Right ventricle myocardium superior (tissue), 1 donor: ENCODE results near the gene RSRC1. TPM values are rescaled to one million over a fixed set of nuclear protein-coding genes. Genes with fewer than 3 reads are reported as not detected.
"Not testable (repeated sequence)": the region's sequence is repeated elsewhere in the genome, so short reads cannot be mapped to it uniquely, and the experiment has no call there.

ENCODE experiments used
- ATAC-seq: fragments of 200-7000 bp; cut with Tn5 transposase; one replicate; pipeline ENCODE4 v1.9.1; 2020; ENCODE audit warnings: mild to moderate bottlenecking; ENCODE audit not compliant: poor library complexity
- DNase-seq: peaks from one replicate; pipeline ENCODE4 v3.0.0-alpha.2; 2020
- intact Hi-C: fragments of 100-400 bp; cut with DNase I; formaldehyde crosslinking; loops from one replicate; pipeline ENCODE4 v1.11.2; 2022
- total RNA-seq: library from RNA; stranded (reverse); fragmentation: NEBNext Ultra II Directional; extraction: Animal tissue kit (Norgen Biotek cat#: 25700); gene quantifications from one replicate; pipeline ENCODE4 v1.2.1, GENCODE V29; 2021
- donor health status: DM: no; HTN: yes; CAD: no; lungs with severe emphysema.

RSRC1 gene
- total RNA-seq, 1 donor from 2014 or later = 19.5 TPM

DNA sequence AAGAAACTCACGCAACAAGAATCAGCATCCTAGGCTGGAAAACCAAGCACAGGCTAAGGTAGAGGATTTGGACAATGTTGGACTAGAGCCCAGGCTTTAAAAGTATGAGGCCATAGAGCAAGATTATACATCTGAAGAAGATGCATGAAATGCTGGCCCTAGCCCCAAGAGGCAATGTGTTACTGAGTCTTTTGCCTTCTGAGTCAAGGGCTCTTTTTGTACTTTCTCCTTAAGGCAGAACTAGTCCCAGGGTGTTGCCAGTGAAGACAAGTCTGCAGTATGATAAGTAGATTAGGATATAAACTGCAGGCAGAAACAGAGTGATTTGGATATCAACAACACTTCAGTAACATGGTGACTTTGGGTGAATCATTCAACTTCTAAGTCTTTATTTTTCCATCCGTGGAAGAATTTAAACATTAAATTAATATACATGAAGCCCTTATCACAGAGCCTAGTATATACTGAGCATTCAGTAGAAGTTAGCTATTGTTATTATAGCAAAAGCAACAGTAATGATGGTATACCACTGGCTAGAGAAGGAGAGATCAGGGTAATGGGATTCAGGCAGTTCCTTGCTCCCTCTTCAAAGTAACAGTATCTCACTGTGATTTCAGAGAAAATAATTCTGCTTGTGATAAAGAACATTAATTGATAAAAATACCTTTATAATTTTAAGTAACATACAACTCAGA, 361.2 kb downstream of the RSRC1 start:
- ATAC-seq = no peak
- no peak for DNase-seq
- intact Hi-C loops = no loop called here

DNA sequence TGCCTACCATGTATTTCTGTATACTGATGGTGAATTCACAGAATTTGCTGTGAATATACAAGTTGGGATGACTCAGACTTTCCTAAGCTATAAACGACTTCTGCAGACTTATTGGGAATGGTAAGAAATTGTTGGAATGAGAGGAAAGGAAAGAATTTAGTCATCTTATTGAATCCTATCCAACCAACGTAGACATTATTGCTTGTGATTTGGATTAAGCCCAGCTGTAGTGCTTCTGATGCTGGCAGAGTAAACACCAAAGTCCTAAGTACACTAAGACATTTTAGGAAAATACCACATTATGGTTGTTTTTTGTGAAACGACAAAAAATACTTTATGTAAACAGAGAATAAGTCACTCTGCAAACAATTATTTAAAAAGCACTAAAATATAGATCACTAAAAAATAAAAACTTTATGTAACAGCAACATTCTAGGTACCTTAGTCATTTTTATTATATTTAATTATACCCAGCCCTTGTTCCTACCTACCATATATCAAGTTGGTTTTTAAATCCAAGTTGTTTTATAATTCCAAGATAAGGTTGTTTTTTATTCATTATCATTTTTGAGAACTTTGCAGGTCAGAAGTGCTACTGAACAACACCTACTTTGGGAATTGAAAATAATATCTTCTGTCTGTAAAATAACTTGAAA, 361.9 kb downstream of the RSRC1 start:
- ATAC-seq (no peak), DNase-seq (no peak)
- intact Hi-C loops = no loop called here

DNA sequence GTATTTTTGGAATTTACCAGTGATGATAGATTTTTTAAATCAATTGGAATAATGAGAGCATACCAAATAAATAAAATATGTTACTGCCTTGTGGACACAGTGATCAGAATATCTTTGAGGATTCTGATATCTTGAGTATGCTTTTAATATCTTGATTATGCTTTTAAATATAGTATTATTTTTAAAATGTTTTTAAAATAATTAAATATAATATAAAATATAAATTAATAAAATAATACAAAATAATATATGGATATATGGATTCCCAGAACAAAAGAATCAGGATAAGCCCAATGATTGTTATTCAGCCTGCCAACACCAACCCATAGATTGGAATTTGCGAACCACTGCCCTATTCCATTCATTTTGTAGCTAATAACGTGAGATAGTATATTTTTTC, 369.2 kb downstream of the RSRC1 start:
- ATAC-seq (no peak), DNase-seq (no peak)
- intact Hi-C loops = no loop called here

DNA sequence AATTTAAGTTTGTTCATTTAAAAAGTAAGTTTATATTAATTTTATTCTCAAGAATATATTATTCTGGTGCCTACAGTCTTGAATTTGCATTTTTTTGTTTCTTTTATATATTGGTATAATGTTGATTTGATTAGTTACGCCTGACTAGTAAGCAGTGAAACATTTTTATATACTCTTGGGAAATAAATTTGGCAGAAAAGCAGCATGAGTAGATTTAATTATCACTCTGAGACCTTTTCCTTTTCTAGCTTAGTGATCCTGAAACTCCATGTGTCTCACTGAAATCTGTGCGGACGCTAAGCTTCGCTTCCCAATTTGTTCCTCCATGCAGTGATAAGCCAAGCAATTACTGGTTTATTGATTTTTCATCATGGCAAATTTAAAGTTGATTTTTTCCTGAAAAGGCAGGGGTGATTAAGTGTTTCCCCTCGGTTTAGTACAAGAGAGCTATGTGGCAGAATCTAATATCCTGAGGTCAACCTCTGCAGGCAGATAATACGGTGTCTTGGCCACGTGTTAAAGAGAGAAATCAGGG, 373.9 kb downstream of the RSRC1 start:
- no peak for DNase-seq
- ATAC-seq = no peak
- intact Hi-C loops = no loop called here

DNA sequence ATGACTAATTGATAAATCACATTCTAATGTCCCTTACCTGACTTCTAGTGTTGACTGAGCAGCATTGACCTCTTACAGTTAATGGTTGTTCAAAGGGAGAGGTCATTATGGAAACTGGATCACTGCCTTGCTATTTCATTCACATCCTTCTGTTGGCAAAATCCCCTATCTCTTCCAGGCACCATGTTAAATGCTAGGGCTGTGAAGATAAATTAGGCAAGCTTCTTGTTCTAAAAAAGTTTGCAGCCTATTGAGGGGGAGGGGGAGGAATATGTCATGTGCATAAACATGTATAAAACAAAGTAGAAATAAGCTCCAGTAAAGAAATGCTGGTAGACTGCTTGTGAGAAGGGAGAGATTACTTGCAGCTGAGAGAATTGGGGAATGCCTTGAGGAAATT, 376.3 kb downstream of the RSRC1 start:
- DNase-seq (no peak), ATAC-seq (peak; percentile 58)
- intact Hi-C loops = no loop called here

DNA sequence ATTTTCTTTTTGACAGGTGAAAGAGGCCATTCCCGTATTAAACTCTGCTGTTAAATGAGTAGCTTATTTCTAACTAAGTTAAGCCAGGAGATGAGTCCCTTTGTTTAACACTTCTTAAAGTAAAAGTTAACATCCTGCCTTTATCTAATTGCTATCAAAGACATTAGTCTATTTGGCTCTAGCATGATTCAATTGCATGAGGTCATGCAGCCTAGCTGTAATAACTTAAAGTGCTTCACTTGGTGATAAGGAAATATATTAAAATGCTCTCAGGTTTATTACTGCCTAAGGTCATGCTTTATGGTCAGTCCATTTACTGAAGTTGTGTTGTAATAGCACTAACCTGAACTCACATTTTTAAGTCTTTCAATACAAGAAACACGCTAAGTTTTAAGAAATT, 378.8 kb downstream of the RSRC1 start:
- intact Hi-C loops = no loop called here
- DNase-seq = no peak
- ATAC-seq = no peak

DNA sequence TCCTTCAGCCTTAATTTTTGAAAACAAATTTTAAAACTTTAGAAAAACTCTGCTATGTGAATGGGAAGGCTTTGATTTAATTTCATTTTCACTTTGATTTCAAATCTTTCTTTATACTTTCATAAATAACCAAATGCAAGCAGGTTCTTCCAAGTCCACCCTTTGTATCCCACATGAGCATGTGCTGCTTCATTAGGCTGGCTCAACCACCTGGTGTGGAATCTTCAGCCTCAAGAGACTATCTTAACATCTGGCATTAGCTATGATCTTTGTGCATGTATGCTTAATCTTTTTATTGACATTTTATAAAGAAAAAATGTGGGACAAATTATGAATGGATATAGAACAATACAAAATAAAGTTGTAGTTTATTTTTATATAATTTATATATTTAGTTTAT, 379.3 kb downstream of the RSRC1 start:
- no peak for ATAC-seq
- intact Hi-C loops = no loop called here

DNA sequence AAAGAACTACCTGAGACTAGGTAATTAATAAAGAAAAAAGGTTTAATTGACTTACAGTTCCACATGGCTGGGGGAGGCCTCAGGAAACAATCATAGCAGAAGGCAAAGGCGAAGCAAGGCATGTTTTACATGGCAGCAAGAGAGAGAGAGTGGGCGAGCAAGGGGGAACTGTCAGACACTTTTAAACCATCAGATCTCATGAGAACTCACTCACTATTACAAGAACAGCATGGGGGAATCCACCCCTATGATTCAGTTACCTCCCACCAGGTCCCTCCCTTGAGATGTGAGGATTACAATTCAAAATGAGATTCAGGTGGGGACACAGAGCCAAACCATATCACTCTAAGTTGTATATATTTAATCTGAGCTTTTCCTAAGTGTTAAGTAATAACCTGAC, 382.1 kb downstream of the RSRC1 start:
- intact Hi-C loops = no loop called here
- DNase-seq (no peak), ATAC-seq (no peak)

More for the DNA sequence above, 379.3 kb downstream of the RSRC1 start:
- no peak for DNase-seq

DNA sequence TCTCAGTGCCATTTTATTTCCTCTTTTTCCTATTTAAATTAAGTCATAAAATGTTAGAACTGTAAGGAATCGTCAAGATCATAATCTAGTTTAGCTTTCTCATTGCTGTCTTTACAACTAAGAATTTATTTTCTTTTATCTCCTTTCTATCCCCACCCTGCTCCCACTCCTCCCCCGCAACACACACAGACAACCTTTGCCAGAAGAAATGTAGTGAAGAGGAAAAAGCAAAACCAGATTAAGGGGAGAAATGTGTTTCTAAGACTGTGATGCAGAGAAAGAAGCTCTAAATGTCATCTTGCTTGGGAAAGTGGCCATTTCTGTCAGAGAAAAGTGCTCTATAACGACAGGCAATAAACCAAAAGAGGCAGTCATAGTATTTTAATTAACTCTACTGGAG, 382.8 kb downstream of the RSRC1 start:
- ATAC-seq = no peak
- no peak for DNase-seq
- intact Hi-C loops = no loop called here

DNA sequence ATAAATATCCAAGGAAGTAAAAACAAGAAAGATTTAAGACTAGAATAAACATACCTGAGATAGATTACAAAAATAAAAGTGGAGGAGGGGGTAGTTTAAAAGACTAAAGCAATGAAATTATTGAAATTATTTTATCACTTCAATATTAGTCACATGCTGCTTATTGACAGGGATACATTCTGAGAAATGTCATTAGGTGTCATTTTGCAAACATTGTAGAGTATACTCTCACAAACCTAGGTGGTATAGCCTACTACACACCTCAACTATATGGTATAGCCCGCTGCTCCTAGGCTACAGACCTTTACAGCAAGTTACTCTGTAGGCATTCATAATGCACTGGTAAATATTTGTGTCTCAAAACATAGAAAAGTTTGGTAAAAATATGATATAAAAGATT, 384.0 kb downstream of the RSRC1 start:
- ATAC-seq = no peak
- intact Hi-C loops = no loop called here

DNA sequence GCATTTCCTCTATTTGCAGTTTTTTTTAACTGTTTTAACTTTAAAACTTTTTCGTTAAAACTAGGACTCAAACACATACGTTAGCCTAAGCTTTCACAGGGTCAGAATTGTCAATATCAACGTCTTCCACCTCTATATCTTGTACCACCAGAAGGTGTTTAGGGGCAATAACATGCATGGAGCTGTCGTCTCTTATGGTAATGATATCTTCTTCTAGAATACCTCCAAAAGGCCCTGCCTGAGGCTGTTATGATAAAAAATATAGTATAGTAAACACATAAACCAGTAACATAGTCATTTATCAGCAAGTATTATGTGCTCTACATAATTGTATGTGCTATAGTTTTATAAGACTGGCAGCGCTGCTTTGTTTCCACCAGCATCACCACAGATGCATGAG, 384.8 kb downstream of the RSRC1 start:
- intact Hi-C loops = no loop called here
- DNase-seq = no peak
- no peak for ATAC-seq

More for the DNA sequence above, 384.0 kb downstream of the RSRC1 start:
- DNase-seq = no peak

DNA sequence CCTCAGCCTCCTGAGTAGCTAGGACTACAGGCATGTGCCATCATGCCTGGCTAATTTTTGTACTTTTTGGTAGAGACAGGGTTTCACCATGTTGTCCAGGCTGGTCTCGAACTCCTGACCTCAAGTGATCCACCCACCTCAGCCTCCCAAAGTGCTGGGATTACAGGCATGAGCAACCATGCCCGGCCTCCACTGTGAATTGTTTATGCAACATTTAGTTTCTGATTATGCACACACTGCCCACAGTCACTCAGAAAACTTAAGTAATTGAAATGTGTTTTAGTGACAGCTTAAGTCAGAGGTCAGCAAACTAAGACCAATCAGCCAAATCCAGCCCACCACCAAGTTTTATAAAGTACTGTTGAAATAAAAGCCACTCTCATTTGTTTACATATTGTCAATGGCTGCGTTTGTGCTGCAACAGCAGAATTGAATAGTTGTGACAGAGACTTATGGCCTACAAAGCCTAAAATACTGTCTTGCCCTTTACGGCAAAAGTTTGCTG, 385.6 kb downstream of the RSRC1 start:
- ATAC-seq, DNase-seq, intact Hi-C loops: not testable (repeated sequence)

DNA sequence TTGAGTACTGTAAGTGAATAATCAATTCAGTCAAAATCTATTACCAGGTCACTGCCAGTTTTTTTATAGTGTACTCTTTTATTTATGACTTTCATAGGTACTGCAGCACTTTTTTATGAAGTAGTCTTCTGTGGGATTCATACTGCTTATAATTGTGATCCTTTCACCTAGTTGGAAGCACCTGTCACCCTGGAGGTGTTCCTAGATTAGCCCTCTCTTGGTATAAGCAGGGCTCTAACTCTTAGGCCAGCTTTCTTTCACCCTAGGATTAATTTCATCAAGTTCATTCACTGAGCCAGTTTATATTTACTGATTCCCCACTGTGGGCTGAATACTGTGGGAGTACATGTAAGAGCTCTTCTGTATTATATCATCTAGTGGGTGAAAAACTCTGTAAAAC, 395.2 kb downstream of the RSRC1 start:
- intact Hi-C loops = no loop called here
- ATAC-seq (peak; percentile 55), DNase-seq (no peak)

DNA sequence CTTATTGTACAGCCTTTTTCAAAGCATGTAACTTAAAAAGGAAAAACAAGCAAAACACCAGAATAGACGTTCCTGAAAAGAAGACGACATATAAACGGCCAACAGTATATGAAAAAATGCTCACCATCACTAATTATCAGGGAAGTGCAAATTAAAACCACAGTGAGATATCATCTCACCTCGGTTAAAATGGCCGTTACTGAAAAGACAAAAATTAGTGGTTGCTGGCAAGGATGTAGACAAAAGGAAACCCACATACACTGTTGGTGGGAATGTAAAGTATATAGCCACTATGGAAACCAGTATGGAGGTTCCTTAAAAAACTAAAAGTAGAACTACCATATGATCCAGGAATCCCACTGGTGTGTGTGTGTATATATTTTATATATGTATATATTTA, 396.6 kb downstream of the RSRC1 start:
- intact Hi-C loops = no loop called here
- DNase-seq = no peak
- no peak for ATAC-seq

DNA sequence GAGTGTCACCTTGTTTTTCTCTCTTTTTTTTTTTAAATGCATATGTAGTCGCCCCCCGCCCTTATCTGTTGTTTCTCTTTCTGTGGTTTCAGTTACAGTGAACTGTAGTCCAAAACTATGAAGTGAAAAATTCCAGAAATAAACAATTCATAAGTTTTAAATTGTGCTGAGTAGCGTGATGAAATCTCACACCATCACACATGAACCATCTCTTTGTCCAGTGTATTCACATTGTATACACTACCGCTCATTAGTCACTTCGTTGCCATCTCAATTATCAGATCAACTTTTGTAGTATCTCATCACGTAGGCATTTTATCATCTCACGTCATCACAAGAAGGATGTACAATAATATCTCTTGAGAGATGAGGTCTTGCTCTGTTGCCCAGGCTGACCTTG, 398.6 kb downstream of the RSRC1 start:
- intact Hi-C loops = no loop called here

DNA sequence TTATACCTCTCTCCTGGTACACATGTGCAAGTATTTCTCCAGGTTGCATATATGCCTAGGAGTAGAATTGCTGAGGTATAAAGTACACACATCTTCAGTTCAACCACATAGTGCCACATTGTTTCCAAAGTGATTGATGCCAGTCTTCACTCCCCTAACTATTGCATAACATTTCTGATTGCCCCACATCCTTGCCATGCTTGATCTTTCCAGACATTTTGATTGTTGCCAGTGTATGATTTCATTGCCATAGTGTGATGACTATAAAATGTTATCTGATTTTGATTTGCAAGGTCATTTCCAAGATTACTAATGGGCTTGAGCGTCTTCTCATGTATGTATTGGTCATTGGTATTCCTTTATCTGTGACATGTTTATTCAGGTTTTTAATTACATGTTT, 400.0 kb downstream of the RSRC1 start:
- no peak for DNase-seq
- intact Hi-C loops = no loop called here
- ATAC-seq = no peak

More for the DNA sequence above, 398.6 kb downstream of the RSRC1 start:
- ATAC-seq (no peak), DNase-seq (no peak)

DNA sequence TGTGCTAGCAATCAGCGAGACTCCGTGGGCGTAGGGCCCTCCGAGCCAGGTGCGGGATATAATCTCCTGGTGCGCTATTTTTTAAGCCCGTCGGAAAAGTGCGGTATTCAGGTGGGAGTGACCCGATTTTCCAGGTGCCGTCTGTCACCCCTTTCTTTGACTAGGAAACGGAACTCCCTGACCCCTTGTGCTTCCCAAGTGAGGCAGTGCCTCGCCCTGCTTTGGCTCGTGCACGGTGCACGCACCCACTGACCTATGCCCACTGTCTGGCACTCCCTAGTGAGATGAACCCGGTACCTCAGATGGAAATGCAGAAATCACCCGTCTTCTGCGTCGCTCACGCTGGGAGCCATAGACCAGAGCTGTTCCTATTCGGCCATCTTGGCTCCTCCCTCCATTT, 406.8 kb downstream of the RSRC1 start:
- peak; percentile 31 for DNase-seq
- ATAC-seq, intact Hi-C loops: not testable (repeated sequence)

DNA sequence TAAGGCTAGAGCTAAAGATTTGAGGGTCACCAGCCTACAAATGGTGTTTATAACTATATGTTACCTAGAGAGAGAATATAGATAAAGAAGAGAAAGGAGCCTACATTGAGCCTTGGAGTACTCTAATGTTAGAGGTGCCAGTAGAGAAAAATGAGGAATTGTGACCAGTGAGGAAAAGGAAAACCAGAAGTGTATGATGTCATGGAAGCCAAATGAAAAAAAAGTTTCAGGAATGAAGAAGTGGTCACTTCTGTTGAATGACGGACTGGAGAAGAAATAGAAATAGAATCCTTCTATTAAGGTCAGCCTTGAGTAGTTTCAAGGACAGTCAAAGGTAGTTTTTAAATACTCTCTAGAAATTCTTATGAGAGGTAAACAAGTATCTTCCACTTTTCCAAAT, 409.9 kb downstream of the RSRC1 start:
- DNase-seq (no peak), ATAC-seq (no peak)
- intact Hi-C loops = no loop called here

DNA sequence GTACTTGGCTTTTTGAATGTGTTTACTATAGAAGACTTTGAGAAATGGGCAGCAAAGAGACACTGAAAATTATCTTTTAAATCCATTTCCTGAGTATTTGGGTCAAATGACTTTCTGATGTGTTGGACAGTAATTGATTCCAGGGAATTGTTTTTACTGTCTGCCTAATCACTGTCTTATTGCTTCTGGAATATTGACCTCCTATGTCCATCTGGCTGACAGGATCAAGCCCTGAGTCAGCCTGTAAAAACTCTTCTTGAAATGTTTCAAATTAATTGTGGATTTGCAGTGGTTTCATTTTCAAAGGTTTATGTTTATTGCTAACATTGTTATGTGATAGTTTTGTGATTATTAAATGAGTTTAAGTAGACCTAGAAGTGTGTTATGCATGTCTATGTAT, 410.5 kb downstream of the RSRC1 start:
- DNase-seq (no peak), ATAC-seq (no peak)
- intact Hi-C loops = no loop called here
